Neural cell (in vitro differentiated cells): ENCODE measurements around the gene PALM3. TPM values are rescaled to one million over a fixed set of nuclear protein-coding genes. Genes with fewer than 3 reads are reported as not detected.
"Not testable (repeated sequence)": the region's sequence is repeated elsewhere in the genome, so short reads cannot be mapped to it uniquely, and the experiment has no call there.

Experiments
- H2AFZ ChIP-seq: fragments of 200-600, 300-800 bp; sonication (generic), shearing (Covaris generic); 2 replicates; pipeline ENCODE4 v1.6.0; 2014; ENCODE audit warnings: low read depth, mild to moderate bottlenecking, antibody characterized with exemption, low read length, moderate library complexity
- H3F3A ChIP-seq: fragments of 200-600 bp; shearing (Covaris generic); 2 replicates; pipeline ENCODE4 v1.6.1; 2016; ENCODE audit warnings: mild to moderate bottlenecking, moderate library complexity, mixed read lengths, antibody characterized with exemption, low read length; ENCODE audit not compliant: insufficient read depth, poor library complexity, severe bottlenecking
- H3K27ac ChIP-seq: fragments of 200-600, 300-800 bp; sonication (generic), shearing (Covaris generic); 2 replicates; pipeline ENCODE4 v1.5.1; 2014; ENCODE audit warnings: mild to moderate bottlenecking, low read length, moderate library complexity
- H3K27me3 ChIP-seq: fragments of 300-800, 200-600 bp; sonication (generic), shearing (Covaris generic); 2 replicates; pipeline ENCODE4 v1.6.0; 2014; ENCODE audit warnings: mild to moderate bottlenecking, low read depth, low read length, moderate library complexity; ENCODE audit not compliant: insufficient read depth
- H3K36me3 ChIP-seq: fragments of 300-800, 200-600 bp; sonication (generic), shearing (Covaris generic); 2 replicates; pipeline ENCODE4 v1.5.1; 2014; ENCODE audit warnings: mild to moderate bottlenecking, antibody characterized with exemption, low read length, moderate library complexity; ENCODE audit not compliant: insufficient read depth
- H3K4me2 ChIP-seq: fragments of 300-800, 200-600 bp; sonication (generic), shearing (Covaris generic); 2 replicates; pipeline ENCODE4 v1.6.0; 2014; ENCODE audit warnings: mild to moderate bottlenecking, low read length
- H3K4me3 ChIP-seq: fragments of 300-800, 200-600 bp; sonication (generic), shearing (Covaris generic); 2 replicates; pipeline ENCODE4 v1.5.1; 2014; ENCODE audit warnings: mild to moderate bottlenecking, low read length, moderate library complexity
- H3K79me2 ChIP-seq: fragments of 200-600 bp; shearing (Covaris generic); replicated peaks from 2 replicates; pipeline ENCODE4 v1.6.0; 2014; ENCODE audit warnings: mild to moderate bottlenecking, low read length, moderate library complexity; ENCODE audit not compliant: insufficient read depth
- H3K9ac ChIP-seq: fragments of 300-800, 200-600 bp; sonication (generic), shearing (Covaris generic); 2 replicates; pipeline ENCODE4 v1.6.1; 2016; ENCODE audit warnings: mild to moderate bottlenecking, low read length, mixed read lengths
- H3K9me2 ChIP-seq: fragments of 200-600 bp; shearing (Covaris generic); 2 replicates; pipeline ENCODE4 v1.6.1; 2016; ENCODE audit warnings: mild to moderate bottlenecking, low read length, mixed read lengths; ENCODE audit not compliant: insufficient read depth
- H3K9me3 ChIP-seq: fragments of 200-600, 300-800 bp; sonication (generic), shearing (Covaris generic); 2 replicates; pipeline ENCODE4 v1.6.1; 2016; ENCODE audit warnings: mild to moderate bottlenecking, mixed run types, low read length, moderate library complexity, mixed read lengths
- H4K20me1 ChIP-seq: fragments of 200-600 bp; shearing (Covaris generic); 2 replicates; pipeline ENCODE4 v1.6.1; 2016; ENCODE audit warnings: mild to moderate bottlenecking, mixed run types; ENCODE audit not compliant: insufficient read depth
- RAD21 ChIP-seq: fragments of 450-650 bp; conservative IDR thresholded peaks from 2 replicates; pipeline ENCODE4 v1.6.1; 2014; ENCODE audit warnings: antibody characterized with exemption, mild to moderate bottlenecking, moderate library complexity
- polyA plus RNA-seq: library from polyadenylated mRNA; depleted of rRNA; stranded (reverse); fragments of >200 nt; gene quantifications from 2 replicates; pipeline ENCODE4 v1.2.3, GENCODE V29; 2014
- TF ChIP-seq, protein P1 (sequence below): fragments of 450-650 bp; IDR thresholded peaks from 2 replicates; pipeline ENCODE4 v1.5.1; 2014; ENCODE audit warnings: antibody characterized with exemption, mild to moderate bottlenecking, moderate library complexity; ENCODE audit not compliant: poor library complexity, severe bottlenecking

Gene PALM3
- polyA plus RNA-seq, 1 donor from 2014 or later: 0.33 TPM

DNA sequence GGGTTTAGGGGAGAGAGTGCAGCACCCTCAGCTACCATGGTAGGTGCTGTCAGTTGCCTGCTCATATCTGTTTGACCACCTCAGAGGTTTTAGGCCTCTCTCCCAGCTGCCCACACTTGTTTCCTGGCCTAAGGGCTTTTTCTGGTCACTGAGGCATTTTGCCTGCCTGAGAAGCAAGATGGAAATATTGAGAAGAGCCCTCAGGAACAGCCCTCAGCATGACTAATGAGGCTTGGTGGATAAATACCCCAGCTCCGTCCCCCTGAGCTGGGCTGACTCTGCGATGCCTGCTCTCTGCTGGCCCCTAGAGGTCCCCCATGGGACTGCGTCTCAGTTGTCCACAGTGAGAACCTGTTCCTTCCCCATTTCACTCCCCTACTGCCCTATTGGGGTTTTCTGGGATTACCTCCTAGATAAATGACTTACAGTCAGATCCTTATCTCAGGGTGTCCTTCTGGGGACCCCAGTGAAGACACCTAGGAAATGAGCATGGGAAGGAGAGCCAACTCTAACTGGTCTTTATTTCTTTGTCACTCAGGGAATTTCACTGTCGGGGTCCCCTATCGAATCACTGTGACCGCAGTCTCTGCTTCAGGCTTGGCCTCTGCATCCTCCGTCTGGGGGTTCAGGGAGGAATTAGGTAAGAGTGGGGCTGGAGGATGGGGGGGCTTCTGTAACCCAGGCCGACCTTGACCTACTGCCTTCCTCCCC, 13.3 kb downstream of the PALM3 start:
- H3K9ac ChIP-seq: no peak overlapping the region
- H2AFZ ChIP-seq: no peak overlapping the region
- H3K9me3 ChIP-seq: no peaks in the 10 kb centered on the region
- no peaks in the 10 kb centered on the region for H3K27me3 ChIP-seq
- H3K9me2 ChIP-seq: no peaks in the 10 kb centered on the region
- no peaks in the 10 kb centered on the region for H3F3A ChIP-seq
- H3K36me3 ChIP-seq: no peaks in the 10 kb centered on the region
- no peak overlapping the region for H3K4me3 ChIP-seq
- no peaks in the 10 kb centered on the region for H3K79me2 ChIP-seq
- H3K27ac ChIP-seq: no peak overlapping the region
- TF ChIP-seq, protein P1, sequence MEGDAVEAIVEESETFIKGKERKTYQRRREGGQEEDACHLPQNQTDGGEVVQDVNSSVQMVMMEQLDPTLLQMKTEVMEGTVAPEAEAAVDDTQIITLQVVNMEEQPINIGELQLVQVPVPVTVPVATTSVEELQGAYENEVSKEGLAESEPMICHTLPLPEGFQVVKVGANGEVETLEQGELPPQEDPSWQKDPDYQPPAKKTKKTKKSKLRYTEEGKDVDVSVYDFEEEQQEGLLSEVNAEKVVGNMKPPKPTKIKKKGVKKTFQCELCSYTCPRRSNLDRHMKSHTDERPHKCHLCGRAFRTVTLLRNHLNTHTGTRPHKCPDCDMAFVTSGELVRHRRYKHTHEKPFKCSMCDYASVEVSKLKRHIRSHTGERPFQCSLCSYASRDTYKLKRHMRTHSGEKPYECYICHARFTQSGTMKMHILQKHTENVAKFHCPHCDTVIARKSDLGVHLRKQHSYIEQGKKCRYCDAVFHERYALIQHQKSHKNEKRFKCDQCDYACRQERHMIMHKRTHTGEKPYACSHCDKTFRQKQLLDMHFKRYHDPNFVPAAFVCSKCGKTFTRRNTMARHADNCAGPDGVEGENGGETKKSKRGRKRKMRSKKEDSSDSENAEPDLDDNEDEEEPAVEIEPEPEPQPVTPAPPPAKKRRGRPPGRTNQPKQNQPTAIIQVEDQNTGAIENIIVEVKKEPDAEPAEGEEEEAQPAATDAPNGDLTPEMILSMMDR: peak; percentile 62
- TF ChIP-seq RAD21: no peak
- H4K20me1 ChIP-seq: no peaks in the 10 kb centered on the region
- H3K4me2 ChIP-seq: no peak overlapping the region

DNA sequence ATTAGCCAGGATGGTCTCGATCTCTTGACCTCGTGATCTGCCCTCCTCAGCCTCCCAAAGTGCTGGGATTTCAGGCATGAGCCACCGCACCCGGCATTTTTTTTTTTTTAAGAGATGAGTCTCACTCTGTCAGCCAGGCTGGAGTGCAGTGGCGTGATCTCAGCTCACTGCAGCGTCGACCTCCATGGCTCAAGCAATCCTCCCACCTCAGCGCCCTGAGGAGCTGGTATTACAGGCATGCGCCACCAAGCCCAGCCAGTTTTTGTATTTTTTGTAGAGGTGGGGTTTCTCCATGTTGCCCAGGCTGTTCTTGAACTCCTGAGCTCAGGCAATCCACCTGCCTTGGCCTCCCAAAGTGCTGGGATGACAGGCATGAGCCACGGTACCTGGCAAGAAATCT, 14.0 kb downstream of the PALM3 start:
- H3K9me3 ChIP-seq, H4K20me1 ChIP-seq, H3K4me2 ChIP-seq, H3K27me3 ChIP-seq, H3K9me2 ChIP-seq, H3K36me3 ChIP-seq, H2AFZ ChIP-seq, H3K9ac ChIP-seq, H3F3A ChIP-seq, H3K27ac ChIP-seq, H3K79me2 ChIP-seq, H3K4me3 ChIP-seq: not testable (repeated sequence)

DNA sequence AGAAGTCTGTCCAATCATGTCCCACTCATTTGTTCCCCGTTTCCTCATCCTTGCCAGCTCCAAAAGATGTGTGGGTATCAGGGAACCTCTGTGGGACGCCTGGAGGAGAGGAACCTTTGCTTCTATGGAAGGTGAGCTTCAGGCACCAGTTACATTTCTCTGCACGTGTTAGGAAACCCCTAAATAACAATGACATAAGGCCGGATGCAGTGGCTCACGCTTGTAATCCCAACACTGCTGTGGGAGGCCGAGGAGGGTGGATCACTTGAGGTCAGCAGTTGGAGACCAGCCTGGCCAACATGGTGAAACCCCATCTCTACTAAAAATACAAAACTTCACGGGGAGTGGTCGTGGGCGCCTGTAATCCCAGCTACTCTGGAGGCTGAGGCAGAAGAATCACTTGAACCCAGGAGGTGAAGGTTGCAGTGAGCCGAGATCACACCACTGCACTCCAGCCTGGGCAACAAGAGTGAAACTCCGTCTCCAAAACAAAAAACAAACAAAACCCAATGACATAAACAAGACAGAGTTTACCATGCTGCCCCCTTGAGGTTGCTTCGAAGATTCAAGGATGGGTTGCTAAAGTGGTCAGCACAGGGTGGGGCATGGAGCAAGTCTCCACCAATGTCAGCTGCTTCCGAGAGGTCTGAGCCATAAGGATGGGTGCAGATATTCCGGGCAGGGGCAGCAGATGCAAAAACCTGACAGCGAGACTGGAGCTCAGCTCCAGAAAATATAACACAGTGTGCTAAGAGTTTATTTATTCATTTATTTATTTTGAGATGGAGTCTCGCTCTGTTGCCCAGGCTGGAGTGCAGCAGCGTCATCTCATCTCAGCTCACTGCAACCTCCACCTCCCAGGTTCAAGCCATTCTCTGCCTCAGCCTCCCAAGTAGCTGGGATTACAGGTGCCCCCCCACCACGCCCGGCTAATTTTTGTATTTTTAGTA, 18.9 kb downstream of the PALM3 start:
- H3K79me2 ChIP-seq, H3K27ac ChIP-seq, H2AFZ ChIP-seq, H3K4me3 ChIP-seq, H4K20me1 ChIP-seq, H3F3A ChIP-seq, H3K36me3 ChIP-seq, H3K27me3 ChIP-seq, H3K4me2 ChIP-seq, H3K9me3 ChIP-seq, H3K9ac ChIP-seq, H3K9me2 ChIP-seq: not testable (repeated sequence)
- TF ChIP-seq, protein P1: peak; percentile 45
